ENCODE results near the gene NCAPG2. TPM values are rescaled to one million over a fixed set of nuclear protein-coding genes. Genes with fewer than 3 reads are reported as not detected.

The NCAPG2 gene
- total and polyA plus RNA-seq, 10 of the 15 experiments (the other 5 are each of a cell fraction or from before 2014, with no cell fraction given): 11.2 to 78.2 (median 49.2) TPM

GRCh38 chr7:158751751-158752150, 47.1 kb upstream of the NCAPG2 start (continued):
- TF ChIP-seq ZBTB11 (CRISPR knock-in tag; IDR thresholded peaks at IDR 0.05) (no peak), ZNF207 (IDR thresholded peaks at IDR 0.05; ENCODE audit: borderline replicate concordance) (no peak), SMAD5 (IDR thresholded peaks at IDR 0.05; ENCODE audit: low read depth) (no peak), SREBF1 (IDR thresholded peaks at IDR 0.05; ENCODE audit: low read length) (no peak), CBX5 (IDR thresholded peaks at IDR 0.05; ENCODE audit: low read depth) (no peak), BCLAF1 (IDR thresholded peaks at IDR 0.05) (no peak)

GRCh38 chr7:158751199-158751598, 46.6 kb upstream of the NCAPG2 start:
- BruUV-seq (replicated peaks): no TSS peak
- no peaks in the 10 kb centered on the region for H4K20me1 ChIP-seq (ENCODE audit: control insufficient read depth, insufficient read depth)
- DNase-seq (ENCODE audit: low read depth, low spot score): no peak
- WGBS (ENCODE audit: insufficient coverage, insufficient replicate concordance, low lambda C conversion rate, missing lambda C conversion rate): 95% methylated on average over 2 of the region's 2 CpGs
- H3K4me3 ChIP-seq: no peak overlapping the region
- RAD21 ChIA-PET (ENCODE audit: unreplicated experiment): interaction anchor here (0.7 kb wide), 1 partner anchor 226 kb away, joined by 3 read pairs; no protein-coding TSS in a partner anchor
- no peak overlapping the region for H3K4me2 ChIP-seq (ENCODE audit: control insufficient read depth, insufficient read depth)
- POLR2A ChIA-PET: no interaction called here
- no peak overlapping the region for H3K27ac ChIP-seq (ENCODE audit: control insufficient read depth, insufficient read depth)
- H2AFZ ChIP-seq (ENCODE audit: control insufficient read depth, low read depth, low read length): no peak overlapping the region
- no peaks in the 10 kb centered on the region for H3K79me2 ChIP-seq (ENCODE audit: control insufficient read depth, insufficient read depth, low read length)
- intact Hi-C loops (cut with micrococcal nuclease; ENCODE audit: unreplicated experiment) (no loop called here), in situ Hi-C loops (cut with MboI) (no loop called here)
- CTCF ChIA-PET: interaction anchor here (1.3 kb wide), 1 partner anchor 77 kb away, joined by 3 read pairs; no protein-coding TSS in a partner anchor
- H3K27me3 ChIP-seq (replicated peaks in 1 of 2; ENCODE audit: control insufficient read depth in 2 of 2, insufficient read depth in 2 of 2, low read length in 1 of 2): no peaks in the 10 kb centered on the region
- H3K9me3 ChIP-seq (replicated peaks; ENCODE audit: control insufficient read depth, insufficient read depth, low read length): no peaks in the 10 kb centered on the region
- peaks cover 1 to 3% of the 10 kb centered on the region in 2 experiments; a peak in 3 of 4 replicates for H3K36me3 ChIP-seq (ENCODE audit: control insufficient read depth in 2 of 2, insufficient read depth in 2 of 2, low read length in 1 of 2)
- no peak for FAIRE-seq
- ATAC-seq: no peak
- no peak overlapping the region for H3K9ac ChIP-seq (ENCODE audit: control insufficient read depth, insufficient read depth, low read length)
- SMC1A ChIA-PET (ENCODE audit: uncharacterized antibody, unreplicated experiment): interaction anchor here (0.6 to 2.6 kb wide), 4 partner anchors 12 to 226 kb away, joined by 3 to 11 read pairs (median 6); no protein-coding TSS in a partner anchor
- no peaks in the 10 kb centered on the region for H3K4me1 ChIP-seq (ENCODE audit: control insufficient read depth, insufficient read depth, low read length)
- TF ChIP-seq TBL1XR1 (IDR thresholded peaks at IDR 0.05; ENCODE audit: low read depth, low read length): no peak
- TF ChIP-seq CBX5 (IDR thresholded peaks at IDR 0.05; ENCODE audit: low read depth): no peak
- TF ChIP-seq ATF3 (IDR thresholded peaks at IDR 0.05; ENCODE audit: borderline replicate concordance, extremely low read depth, low read depth, low read length): no peak
- no peak for TF ChIP-seq SIN3A (IDR thresholded peaks at IDR 0.05; ENCODE audit: low read depth, low read length)
- no peak for TF ChIP-seq PRDM15 (CRISPR knock-in tag; IDR thresholded peaks at IDR 0.05)
- TF ChIP-seq RCOR1 (conservative IDR thresholded peaks at IDR 0.05; ENCODE audit: low read depth, low read length): no peak
- no peak for TF ChIP-seq HDAC2 (IDR thresholded peaks at IDR 0.05)
